ENCODE data around the gene CIZ1. TPM values are rescaled to one million over a fixed set of nuclear protein-coding genes. Genes with fewer than 3 reads are reported as not detected.

CIZ1 gene
- total and polyA plus RNA-seq, 10 of the 15 experiments (the other 5 are each of a cell fraction or from before 2014, with no cell fraction given), result 1.8 to 91.6 (median 35.4) TPM

DNA sequence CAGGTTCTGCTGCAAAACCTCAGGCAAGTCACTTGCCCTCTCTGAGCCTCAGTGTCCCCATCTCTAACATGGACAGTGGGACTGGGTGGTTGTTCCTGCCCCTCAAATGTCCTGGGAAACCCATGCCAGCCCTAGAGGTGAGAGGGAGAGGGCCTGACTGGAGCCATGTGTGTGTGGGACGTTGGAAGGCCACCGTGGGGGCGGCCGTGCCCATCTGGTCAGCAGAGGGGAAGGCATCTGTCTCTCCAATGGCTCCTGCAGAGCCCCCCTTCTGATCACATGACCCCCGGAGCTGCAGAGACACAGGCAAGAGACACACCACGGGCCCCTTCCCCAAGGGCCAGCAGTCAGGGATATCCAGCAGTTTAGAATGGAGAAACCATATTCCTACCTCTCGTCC is 13.5 kb upstream of the CIZ1 start (continued):
- TF ChIP-seq, protein P1, sequence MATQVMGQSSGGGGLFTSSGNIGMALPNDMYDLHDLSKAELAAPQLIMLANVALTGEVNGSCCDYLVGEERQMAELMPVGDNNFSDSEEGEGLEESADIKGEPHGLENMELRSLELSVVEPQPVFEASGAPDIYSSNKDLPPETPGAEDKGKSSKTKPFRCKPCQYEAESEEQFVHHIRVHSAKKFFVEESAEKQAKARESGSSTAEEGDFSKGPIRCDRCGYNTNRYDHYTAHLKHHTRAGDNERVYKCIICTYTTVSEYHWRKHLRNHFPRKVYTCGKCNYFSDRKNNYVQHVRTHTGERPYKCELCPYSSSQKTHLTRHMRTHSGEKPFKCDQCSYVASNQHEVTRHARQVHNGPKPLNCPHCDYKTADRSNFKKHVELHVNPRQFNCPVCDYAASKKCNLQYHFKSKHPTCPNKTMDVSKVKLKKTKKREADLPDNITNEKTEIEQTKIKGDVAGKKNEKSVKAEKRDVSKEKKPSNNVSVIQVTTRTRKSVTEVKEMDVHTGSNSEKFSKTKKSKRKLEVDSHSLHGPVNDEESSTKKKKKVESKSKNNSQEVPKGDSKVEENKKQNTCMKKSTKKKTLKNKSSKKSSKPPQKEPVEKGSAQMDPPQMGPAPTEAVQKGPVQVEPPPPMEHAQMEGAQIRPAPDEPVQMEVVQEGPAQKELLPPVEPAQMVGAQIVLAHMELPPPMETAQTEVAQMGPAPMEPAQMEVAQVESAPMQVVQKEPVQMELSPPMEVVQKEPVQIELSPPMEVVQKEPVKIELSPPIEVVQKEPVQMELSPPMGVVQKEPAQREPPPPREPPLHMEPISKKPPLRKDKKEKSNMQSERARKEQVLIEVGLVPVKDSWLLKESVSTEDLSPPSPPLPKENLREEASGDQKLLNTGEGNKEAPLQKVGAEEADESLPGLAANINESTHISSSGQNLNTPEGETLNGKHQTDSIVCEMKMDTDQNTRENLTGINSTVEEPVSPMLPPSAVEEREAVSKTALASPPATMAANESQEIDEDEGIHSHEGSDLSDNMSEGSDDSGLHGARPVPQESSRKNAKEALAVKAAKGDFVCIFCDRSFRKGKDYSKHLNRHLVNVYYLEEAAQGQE (IDR thresholded peaks at IDR 0.05; ENCODE audit: low read depth, low read length), result no peak
- TF ChIP-seq SMAD5 (IDR thresholded peaks at IDR 0.05; ENCODE audit: low read depth) (no peak), YY1 (IDR thresholded peaks at IDR 0.05; ENCODE audit: low read depth, low read length) (no peak), CREM (IDR thresholded peaks at IDR 0.05; ENCODE audit: low read depth) (no peak), LARP7 (IDR thresholded peaks at IDR 0.05) (no peak), TAF1 (IDR thresholded peaks at IDR 0.05; ENCODE audit: borderline replicate concordance, low read depth, low read length) (no peak), FOS (IDR thresholded peaks at IDR 0.05; ENCODE audit: borderline replicate concordance, extremely low read depth, insufficient read length) (no peak), CHD2 (IDR thresholded peaks at IDR 0.05; ENCODE audit: borderline replicate concordance, low read depth, low read length) (no peak), NR2C1 (IDR thresholded peaks at IDR 0.05) (no peak), NRF1 (conservative IDR thresholded peaks at IDR 0.05; ENCODE audit: low read depth, low read length) (no peak), SIN3A (IDR thresholded peaks at IDR 0.05; ENCODE audit: low read depth, low read length) (no peak)
- TF ChIP-seq, protein P2, sequence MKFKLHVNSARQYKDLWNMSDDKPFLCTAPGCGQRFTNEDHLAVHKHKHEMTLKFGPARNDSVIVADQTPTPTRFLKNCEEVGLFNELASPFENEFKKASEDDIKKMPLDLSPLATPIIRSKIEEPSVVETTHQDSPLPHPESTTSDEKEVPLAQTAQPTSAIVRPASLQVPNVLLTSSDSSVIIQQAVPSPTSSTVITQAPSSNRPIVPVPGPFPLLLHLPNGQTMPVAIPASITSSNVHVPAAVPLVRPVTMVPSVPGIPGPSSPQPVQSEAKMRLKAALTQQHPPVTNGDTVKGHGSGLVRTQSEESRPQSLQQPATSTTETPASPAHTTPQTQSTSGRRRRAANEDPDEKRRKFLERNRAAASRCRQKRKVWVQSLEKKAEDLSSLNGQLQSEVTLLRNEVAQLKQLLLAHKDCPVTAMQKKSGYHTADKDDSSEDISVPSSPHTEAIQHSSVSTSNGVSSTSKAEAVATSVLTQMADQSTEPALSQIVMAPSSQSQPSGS (IDR thresholded peaks at IDR 0.05; ENCODE audit: low read length), result no peak
